Activated CD8-positive, alpha-beta memory T cell treated with anti-CD3 and anti-CD28 coated beads, Interleukin-2, amount 50 U/mL, for 4 hours (primary cell): Measurements from ENCODE around the gene PGAM2.
"Not testable (repeated sequence)": the region's sequence is repeated elsewhere in the genome, so short reads cannot be mapped to it uniquely, and the experiment has no call there.

Experiments used
- DNase-seq: peaks from one replicate; pipeline ENCODE4 v3.0.0-alpha.2; 2020

The PGAM2 gene

DNA sequence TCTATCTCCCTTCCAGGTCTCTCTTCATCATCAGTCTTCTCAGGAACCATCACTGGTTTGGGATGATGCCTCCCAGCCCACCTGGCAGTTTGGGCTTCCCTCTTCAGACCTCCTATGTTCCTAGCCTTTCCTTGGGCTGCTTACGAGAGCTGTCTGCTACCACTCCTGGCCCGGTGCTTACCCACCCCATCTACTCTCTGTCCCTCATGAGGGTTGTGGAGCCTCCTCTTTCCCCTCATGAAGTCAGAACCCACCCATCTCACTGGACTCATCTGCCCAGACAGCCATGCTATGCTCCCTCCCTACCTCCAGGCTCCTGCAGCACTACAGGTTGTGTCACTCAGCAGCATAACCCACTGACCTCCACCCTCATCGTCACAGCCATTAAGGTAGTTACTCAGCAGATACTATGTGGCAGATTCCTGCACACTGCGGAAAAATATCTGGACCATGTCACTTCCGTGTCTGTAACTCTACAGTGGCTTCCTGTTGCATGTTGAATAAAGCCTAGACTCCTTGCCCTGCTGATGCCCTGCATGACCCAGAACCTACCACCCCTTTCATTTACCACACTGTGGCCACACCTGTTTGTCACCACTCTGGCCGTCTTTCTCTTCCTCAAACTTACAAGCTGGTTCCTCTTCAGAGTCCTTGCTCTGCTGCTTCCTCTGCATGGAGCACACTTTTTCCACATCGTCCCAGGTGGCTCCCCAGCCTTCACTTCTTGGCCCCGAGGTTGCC is 18.9 kb downstream of the PGAM2 start:
- DNase-seq = no peak

DNA sequence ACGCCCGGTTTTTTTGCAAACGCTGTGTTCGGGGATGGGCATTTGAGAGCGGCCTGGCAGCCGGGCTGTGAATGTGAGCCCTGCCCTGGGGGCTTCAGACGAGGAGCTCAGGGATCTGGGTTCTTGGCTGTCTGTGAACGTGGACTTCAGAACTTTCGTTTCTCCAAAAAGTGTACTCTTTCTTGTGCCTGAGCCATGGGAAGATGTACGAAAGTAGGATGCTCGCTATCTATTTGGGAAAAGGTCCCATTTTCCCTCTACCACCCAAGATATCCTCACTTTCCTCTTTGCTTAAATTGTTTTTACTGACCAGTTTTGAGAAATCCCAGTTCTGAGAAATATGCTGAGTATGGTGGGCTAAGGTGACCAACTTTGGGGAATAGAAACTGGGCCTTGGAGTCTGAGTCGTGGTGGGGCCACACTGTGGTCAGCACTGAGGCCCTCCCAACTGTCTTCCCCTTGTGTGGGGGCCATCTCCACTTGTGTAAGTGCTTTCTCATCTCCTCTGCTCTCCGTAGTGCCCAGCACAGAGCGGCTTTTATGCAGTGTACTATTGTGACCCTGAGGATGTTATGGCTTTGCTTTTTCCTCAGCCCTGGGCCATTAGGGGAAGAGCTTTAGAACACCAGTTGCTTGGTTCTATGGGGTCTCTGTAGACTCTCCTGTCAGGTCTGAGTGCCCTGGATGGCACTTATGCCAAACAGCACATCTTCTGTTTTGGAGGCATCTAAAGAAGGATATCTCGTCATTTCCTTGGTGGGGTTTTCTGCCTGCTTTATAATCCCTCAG is 19.9 kb downstream of the PGAM2 start:
- DNase-seq = no peak

DNA sequence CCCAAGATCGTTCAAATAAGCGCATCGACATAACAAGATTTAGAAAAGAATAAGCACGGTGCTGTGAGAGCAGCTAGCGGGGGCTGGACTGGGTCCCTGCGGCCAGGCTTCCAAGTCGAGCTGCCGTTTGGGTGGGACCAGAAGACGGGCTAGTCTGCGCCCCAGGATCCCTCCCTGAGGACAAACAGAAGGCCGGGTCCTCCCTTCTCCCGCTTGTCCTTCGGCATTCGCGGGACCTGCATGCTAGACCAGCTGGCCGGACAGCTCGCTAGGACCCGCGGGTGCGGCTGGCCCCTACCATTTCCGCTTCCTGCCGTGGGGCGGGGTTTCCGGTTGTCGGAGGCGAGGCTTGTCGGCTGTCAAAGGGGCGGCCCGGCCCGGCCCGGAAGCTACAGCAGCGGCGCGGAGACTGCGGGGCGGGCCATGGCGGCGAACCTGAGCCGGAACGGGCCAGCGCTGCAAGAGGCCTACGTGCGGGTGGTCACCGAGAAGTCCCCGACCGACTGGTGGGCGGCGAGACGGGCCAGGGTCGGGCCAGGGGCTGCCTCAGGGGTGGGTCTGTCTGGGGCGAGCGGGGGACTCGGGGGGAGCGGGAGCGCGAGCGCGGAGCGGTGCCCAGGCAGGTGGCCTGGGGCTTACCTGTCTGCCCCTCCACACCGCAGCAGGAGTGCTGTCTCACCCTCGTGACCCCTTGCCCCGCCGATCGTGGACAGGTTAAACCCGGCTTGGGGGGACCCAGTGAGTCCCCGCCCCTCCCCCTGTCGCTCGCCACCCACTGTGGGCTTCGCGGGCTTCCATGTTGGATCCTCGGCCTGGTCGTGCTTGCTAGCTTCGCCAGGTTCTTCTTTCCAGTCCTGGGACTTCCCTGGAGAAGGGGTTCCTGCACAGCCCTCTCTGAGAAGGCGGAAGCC is 20.8 kb downstream of the PGAM2 start, which contains the start of gene DBNL:
TSS of gene DBNL (plus strand) at position 388 of the 911 bp plus-strand sequence. CDS start at position 424, 36 bp downstream.
- peak; percentile 87 for DNase-seq

DNA sequence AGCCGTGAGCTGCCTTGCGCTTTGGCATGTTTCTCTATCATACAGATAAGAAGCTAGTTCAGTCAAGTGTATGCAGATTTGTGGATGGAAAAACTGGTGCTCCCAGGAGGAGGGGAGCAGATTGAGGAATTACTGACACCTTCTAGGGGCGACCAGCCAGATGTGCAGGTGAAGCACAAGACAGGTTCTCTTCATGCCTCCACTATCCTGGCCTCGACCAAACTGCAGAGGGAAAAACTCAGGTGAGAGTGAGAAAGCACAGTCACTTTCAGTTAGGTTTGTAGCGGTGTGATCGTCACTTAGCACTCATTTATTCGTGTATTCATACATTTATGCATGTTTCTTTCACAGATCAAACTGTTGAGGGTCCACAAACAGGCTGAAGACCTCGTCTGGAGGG is 21.5 kb downstream of the PGAM2 start:
- DNase-seq = no peak

DNA sequence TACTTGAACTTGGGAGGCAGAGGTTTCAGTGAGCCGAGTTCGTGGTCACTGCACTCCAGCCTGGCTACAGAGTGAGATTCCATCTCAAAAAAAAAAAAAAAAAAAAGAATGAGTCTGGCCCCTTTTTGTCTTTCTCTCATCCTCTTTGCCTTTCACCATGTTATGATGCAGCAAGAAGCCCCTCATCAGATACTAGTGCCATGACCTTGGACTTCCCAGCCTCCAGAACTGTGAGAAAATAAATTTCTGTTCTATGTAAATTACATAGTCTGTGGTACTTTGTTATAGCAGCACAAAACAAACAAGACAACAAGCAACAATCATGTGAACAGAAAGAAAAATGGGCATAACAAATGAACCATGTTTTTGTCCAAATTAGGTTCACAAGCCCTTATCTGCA is 23.1 kb downstream of the PGAM2 start:
- DNase-seq = no peak

DNA sequence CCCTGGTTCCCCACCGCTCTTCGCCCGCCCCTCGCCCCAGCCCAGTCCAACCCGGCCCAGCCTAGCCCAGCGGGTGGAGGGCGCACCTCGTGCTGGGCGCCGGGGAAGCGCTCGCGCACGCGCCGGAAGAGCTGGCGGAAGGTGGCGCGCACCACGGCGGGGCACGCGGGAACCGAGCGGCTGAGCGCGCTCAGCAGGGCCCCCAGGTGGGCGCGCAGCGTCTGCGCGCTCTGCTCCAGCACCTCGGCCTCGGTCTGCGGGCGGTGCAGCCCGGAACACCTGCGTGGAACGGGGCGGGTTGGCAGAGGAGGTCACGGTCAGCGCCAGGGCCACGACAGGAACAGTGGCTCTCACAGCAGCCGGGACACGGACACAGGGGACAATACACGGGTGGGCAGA is 24.9 kb downstream of the PGAM2 start:
- DNase-seq = peak; percentile 67

DNA sequence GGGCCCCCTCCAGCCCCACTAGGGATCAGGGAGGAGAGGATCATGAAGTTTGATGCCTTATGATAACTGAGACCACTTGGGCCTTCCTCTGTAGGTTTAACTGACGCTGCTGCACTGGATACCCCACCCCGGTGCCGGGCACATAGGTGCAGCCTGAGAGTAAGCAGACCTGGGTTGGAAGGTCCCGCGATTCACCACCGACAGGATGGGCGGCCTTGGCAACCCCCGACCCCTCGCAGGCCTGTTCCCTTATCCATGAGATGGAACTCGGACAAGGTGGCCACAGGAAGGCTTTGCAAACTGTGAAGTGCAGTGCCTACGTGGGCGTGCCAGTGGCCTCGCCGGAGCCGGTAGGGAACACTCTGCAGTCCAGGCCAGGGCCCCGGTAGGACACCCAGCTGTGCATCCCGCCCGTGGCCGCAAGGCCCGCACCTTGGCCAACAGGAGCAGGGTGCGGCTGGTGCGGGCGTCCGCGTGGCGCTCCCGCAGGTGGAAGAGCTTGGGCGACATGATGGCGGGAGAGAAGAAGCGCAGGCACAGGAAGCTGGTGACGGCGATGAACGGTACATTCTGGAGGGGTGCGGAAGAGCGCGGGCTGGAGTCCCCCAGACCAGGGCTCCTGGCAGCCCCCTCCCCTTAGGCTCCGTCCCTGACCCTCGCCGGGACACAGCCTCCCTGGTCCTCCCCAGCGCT is 25.4 kb downstream of the PGAM2 start:
- DNase-seq = not testable (repeated sequence)

DNA sequence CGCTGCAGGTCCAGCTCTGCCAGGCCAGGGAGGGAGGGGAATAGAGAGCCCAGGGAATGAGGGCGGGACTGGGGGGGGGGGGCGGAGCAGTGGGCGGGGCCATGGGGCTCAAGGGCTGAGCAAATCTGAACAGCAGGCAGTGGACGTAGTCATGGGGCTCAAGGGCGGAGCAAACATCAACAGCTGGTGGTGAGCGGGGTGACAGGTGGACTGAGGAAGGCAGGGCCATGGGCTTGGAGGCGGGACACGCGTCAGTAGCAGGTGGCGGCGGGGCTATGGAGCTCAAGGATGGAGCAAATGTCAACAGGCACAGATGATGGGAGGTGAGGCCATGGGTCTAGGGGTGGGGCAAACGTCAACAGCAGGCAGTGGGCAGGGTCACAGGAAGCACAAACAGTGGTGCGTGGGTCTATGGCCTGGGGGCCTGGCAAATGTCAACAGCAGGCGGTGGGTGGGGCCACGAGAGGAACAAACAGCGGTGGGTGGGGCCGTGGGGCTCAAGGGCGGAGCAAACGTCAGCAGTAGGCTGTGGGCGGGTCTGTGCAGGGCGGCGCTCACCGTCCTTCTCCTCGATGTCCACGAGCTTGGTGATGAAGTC is 26.3 kb downstream of the PGAM2 start:
- peak; percentile 85 for DNase-seq

DNA sequence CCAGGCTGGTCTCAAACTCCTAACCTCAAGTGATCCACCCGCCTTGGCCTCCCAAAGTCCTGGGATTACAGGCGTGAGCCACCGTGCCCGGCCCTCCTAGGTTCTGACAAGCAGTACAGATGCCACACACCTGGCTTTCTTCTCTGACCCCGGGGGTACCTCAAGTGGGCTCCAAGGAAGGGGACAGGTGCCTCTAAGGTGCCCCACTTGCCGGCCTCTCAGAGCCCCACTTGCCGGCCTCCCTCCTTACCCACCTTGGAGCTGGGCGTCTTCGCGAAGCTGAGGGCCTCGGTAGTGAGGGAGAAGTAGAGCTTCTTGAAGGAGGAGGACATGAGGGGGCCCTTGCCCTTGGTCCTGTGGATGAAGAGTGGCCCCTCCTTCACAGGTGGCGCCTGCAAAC is 26.8 kb downstream of the PGAM2 start:
- DNase-seq = not testable (repeated sequence)

DNA sequence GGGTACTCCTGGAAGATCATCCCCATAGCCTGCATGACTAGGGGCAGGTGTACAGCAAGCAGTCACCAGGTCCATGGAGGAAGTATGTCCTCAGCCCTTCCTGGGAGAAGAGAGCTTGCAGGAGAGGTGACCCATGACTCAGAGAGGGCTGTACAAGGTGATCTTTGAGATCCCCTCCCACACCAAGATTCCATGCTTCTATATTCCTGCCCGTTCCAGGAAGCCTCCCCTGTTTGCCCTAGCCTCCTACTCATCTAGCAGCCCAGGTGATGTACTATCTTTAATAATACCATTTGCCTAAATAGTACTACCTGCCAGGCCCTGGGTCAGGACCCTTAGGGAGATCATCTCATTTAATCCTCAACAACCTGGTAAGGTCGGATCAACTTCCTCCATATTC is 27.4 kb downstream of the PGAM2 start:
- not testable (repeated sequence) for DNase-seq

DNA sequence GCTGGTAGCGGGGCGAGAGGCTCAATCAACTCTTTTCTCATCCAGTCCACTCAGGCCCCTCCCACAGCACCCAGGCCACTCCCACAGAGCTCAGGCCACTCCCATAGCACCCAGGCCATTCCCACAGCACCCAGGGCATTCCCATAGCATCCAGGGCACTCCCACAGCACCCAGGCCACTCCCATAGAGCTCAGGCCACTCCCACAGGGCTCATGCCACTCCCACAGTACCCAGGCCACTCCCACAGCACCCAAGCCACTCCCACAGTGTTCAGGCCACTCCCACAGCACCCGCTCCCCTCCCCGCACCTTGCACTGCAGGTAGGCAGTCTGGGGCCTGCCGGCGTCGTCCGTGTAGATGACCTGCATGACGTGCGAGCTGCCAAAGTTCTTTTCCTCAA is 29.0 kb downstream of the PGAM2 start:
- not testable (repeated sequence) for DNase-seq

DNA sequence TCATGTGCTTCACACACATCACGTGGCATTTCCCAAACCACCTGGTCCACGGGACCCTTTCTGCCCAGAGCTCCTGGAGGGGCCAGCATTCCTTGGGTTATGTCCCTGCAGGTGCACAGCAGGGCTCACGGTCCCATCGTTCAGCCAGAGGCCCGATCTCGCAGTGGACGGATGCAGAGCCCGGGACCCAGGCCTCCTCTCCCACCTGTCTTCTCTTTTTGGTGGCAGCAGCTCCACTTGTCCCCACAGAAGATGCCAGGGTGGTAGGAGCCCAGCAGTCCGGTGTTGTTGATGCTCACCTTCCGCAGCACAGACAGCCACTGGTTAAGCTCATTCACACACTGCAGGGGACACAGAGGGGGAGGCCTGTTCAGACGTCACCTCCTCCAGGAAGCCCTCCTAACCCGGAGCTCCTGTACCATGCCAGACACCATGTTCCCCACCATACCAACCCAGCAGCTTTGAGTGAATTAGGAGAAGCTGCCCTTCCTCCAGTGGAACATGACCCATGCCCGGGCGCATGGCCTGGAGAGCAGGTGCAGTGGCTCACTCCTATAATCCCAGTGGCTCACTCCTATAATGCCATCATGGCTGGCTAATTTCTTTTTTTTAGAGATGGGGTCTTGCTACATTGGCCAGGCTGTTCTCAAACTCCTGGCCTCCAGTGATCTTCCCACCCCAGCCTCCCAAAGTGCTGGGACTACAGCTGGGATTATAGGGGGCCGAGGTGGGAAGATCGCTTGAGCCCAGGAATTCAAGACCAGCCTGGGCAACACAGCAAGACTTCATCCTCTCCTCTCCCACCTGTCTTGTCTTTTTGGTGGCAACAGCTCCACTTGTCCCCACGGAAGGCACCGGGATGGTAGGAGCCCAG is 31.2 kb downstream of the PGAM2 start:
- DNase-seq = not testable (repeated sequence)

DNA sequence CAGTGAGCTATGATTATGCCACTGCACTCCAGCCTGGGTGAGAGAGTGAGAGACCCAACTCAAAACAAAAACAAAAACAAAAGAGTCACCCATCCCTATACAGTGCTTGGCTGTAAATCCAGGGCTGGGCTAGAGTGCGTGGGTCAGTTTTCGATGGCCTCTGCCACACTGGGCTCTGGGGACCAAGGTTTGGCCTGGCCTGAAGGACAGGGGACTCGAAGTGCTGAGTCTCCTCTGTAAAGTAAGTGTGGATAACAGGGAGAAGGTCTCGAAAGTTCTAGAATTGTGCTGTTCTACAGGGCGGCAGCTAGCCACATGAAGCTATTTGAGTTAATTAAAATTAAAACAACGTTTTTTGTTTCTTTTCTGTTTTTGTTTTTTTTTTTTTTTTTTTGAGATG is 33.3 kb downstream of the PGAM2 start:
- not testable (repeated sequence) for DNase-seq

DNA sequence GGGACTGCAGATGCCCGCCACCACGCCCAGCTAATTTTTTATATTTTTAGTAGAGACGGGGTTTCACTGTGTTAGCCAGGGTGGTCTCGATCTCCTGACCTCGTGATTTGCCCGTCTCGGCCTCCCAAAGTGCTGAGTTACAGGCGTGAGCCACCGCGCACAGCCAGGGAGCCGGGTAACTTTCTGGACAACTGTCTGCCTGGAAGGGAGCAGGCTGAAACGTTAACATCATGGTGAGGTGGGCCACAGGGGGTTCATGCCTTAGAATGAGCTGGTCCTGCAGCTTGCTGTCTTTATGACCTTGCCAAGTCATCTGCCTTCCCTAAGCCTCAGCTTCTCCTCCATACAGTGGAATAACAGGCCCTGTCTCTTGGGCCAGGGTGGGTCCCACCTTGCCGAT is 34.0 kb downstream of the PGAM2 start:
- not testable (repeated sequence) for DNase-seq

DNA sequence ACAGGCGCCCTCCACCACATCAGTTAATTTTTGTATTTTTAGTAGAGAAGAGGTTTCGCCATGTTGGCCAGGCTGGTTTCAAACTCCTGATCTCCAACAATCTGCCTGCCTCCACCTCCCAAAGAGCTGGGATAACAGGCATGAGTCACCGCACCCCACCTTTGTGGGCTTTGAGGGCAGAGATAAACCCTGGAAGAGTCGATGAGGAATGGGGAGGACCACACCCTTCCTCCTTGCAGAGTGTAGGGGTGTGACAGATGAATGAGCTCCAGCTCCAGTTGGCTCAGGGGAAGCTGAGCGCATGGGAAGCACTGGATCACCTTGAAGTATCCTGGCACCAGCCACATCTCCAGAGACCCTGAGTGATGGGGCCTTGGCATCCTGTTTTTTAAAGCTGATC is 35.3 kb downstream of the PGAM2 start:
- DNase-seq = not testable (repeated sequence)

DNA sequence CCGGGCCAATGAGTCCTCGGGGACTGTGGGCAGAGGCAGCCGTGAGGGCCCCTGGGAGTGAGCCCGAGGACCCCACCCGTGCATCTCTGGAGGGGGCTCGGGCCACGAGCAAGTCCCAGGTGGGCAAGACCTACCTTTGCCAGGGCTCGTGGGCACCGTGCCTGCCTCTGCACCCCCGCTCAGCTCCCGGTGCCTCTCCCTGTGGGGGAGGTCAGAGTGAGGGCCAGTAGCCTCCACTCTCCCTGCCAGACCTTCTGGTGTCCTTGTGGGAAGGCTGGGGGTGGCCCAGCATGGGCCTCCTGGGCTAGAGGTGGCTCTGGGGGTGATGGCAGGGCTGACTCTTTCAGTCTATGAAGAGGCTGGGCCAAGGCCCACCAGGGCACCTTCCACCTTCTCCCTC is 35.9 kb downstream of the PGAM2 start:
- DNase-seq = not testable (repeated sequence)

DNA sequence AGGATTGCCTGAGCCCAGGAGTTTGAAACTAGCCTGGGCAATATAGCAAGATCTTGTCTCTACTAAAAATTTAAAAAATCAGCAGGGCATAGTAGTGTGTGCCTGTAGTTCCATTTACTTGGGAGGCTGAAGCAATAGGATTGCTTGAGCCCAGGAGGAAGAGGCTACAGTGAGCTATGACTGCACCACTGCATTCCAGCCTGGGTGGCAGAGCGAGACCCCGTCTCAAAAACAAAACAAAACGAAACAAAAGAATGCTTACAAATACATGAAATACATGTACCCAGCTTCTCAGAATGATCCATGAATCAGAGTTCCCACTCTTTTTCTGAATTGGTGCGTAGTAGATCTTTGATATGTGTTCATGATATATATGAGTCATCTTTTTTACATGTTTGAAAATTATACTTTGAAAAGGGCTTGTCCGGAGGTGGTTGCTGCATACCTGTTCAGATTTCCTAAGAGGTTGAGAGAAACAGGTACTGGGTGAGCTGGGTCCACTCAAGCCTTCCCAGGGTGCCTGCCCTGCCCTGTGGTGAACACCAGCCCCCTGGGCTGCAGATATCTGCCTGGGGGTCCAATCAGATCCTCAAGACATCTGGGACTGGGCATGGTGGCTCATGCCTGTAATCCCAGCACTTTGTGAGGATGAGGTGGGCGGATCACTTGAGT is 42.4 kb downstream of the PGAM2 start:
- not testable (repeated sequence) for DNase-seq

DNA sequence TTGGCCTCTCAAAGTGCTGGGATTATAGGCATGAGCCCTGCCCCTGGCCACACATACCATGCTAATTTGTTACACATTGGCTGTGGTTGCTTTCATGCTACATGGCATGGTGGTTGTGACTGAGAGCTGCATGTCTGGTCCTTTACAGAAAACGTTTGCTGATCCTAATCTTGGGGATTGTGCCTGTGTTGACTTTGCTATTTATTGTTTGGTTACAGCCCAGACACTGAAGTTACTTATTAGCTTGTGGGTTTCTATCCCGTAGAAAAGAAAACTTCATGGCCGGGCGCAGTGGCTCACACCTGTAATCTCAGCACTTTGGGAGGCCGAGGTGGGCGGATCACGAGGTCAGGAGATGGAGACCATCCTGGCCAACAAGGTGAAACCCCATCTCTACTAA is 43.3 kb downstream of the PGAM2 start:
- not testable (repeated sequence) for DNase-seq

DNA sequence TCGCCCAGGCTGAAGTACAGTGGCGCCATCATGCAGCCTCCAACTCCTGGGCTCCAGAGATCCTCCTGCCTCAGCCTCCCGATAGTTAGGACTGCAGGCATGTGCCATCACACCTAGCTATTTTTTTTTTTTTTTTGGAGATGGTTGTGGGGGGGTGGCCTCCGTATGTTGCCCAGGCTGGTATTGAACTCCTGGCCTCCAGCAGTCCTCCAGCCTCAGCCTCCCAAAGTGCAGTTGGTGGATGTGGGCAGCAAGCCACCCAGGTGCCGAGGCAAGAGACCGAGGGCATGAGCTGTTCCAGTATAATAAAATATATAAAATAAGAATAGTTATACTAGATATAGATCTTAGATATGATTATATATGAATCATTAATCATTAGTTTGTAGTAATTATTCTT is 45.5 kb downstream of the PGAM2 start:
- DNase-seq = not testable (repeated sequence)
